GM21381 (cell line): ENCODE measurements around the gene SYTL3.
"Not testable (repeated sequence)": the region's sequence is repeated elsewhere in the genome, so short reads cannot be mapped to it uniquely, and the experiment has no call there.

Experiments used
- ATAC-seq: cut with Tn5 transposase; IDR thresholded peaks from one replicate; pipeline ENCODE4 v1.9.1; 2021; ENCODE audit warnings: mild to moderate bottlenecking, moderate library complexity; ENCODE audit not compliant: unreplicated experiment

The SYTL3 gene

DNA sequence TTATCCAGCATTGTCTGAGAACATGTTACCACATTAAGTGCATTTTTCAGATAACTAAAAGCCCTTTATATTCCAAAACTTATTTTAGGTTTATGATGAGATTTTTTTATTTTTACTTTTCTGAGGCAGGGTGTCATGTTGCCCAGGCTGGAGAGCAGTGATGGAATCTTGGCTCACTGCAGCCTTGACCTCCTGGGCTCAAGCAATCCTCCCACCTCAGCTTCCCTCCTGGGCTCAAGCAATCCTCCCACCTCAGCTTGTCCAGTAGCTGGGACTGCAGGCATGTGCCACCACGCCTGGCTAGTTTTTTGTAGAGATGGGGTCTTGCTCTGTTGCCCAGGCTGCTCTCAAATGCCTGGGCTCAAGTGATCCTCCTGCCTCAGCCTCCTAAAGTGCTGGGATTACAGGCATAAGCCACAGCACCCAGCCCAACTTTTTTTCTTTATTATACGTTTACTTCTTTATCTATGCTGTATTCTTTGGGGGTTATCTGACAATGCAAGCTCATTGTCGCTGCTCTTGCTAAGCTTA, 11.5 kb upstream of the SYTL3 start:
- ATAC-seq = no peak

DNA sequence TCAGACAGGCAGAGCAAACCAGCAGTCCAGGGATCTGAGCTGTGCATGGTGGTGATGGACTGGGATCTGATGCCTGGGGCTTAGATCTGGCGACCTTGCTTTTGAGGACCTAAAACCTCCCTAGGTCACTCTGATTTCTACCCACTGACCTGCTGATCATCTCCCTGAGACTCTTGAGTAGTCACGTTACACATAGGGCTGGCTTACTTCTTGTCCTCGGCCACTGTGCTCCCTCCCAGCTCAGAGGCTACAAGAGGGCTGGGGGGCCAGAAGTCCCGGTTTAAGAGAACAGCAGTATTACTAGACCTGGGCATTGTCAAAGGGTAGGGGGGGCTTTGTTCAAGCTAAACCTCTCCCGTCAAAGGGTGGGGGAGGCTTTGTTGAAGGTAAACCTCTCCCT, 10.8 kb upstream of the SYTL3 start:
- ATAC-seq = no peak

DNA sequence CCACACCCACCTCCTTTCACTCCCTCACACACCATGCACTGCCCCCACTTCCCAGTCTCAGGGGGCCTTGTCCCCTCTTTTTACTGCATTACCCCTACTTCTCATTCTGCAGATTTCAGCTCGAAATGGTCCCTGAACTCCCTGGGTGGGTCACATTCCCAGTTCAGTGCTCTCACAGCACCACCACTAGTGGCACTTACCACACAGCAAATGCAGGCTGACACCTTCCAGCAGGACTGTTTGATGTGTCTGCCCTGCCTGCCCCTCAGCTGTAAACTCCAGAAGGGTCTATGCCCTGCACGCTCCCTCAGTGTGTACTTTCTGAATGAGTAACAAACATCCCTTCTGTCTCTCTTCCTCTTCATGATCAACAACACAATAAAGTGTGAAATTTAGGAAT, 9.3 kb upstream of the SYTL3 start:
- no peak for ATAC-seq

DNA sequence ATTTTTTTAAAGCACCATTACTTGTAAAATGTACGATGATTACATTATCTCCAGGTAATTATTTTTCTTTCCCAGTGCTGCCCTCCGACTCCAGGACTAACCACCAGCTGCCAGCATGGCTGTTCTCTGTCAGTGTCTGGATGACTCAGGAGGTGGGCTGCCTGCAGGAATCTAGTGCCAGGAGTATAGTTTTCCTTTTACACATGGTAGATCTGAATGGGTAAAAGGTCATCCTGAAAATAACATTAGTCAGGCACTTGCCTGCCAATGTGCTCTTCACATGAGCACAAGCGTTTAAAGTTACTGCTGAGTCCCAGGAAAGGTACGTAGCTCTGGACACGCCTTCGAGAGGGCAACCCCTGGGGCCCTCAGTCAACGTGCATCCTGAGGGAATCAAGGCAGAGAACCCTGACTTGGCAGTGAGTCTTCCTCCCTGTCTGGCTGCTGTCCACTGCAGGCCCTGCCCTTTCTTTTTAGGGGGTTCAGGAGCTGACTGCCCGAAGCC, 7.7 kb upstream of the SYTL3 start:
- ATAC-seq = no peak

DNA sequence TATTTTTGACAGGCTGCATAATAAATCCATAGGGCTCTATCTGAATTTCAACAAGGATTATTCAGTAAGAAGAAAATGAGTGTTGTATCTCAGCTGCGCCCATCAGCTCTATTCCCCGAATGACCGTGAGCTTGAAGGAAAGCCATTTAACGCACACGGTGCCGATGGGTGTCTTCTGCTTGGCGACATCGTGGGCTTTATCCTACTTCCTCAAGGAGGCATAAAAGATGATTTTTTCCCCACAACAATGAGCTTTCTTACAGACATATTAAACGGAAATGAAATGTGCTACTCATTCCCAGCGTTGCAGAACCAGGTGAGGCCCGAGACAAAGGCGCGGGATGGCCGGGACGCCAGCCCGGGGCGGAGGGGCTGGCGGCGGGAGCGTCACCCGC, 6.0 kb upstream of the SYTL3 start:
- no peak for ATAC-seq

DNA sequence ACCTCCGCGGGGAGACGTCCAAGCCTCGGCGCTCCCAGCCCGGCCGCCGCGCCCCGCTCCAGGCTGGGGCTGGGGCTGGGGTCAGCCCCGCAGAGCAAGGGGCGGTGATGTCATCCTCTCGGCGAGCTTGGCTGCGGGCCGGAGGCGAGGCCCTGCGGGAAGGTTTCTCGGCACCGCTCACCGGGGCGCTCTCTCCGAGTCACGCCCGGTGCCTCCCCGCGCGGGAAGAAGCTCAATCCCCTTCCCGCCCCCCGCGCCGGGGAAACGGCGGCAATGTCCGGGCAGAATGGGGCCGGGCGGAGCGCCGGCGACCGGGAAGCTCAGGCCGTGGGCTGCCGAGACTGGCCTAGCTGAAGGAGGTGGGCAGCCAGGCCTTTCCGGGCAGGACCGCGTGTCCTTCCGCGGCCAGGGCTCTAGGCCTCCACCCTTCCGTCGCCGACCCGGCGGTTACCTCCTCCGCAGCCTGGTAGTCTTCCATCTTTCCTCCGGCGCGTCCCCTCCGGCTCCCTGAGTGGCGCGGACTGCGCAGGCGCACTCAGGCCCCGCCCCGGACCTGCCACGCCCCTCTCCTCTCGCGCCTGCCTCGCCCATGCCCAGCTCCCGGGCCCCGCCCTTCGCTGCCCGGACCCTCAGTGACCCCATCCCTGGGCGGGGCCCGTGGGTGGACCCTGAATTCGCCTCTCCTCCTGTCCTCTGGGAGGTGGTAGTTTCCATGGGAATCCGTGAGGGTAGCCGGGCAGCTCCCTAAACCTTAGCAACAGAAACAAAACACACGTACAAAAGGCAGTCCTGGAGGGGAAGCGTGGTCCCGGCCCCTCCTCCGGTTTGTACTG, 5.4 kb upstream of the SYTL3 start, which contains the start of gene DYNLT1:
Gene DYNLT1, minus strand, starts transcription at position 513 of the 833 bp plus-strand sequence. Its CDS starts 35 bp downstream, at position 478.
- peak; percentile 52 for ATAC-seq

DNA sequence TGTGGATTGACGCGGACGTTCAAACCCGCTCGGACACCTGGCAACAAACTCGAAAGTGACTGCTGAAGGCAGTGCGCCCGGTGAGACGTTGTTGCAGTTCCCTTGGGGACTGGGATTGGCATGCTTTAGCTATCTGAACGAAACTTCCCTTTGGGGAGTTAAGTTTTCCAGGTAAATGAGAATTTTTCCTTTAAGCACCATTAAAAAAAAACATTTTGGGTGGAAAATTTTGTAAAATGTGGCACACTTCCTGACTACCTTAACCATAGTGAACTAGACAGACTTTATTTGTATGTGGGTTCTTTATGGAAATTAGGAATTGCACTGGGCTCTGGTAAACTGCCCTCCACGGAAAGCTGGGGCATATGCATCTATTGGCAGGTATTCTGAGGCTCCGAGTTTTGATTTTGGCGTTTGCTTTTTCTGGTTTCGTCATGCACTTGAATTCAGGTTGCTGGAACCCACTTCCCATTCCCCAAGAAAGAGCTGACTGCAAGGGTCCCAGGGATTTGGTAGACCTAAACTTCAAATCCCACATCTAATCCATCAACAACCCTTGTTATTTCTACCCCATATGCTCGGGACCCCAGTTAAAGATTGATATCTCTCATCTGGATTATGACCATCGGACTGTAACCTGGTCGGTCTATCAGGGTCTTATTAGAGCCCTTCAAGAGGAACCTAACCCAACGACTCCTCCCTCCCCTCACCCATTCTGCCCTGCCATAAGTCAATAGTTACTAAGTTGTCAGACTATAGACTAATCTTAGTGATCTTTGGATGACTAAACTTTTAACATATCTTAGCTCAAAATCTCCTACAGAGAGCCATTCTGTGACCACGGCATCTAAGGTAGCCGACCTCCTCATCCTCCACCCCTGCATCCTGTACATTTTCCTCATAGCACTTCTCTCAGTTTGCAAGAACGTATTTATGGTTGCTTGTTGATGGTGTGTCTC, 4.5 kb upstream of the SYTL3 start:
- ATAC-seq = no peak

DNA sequence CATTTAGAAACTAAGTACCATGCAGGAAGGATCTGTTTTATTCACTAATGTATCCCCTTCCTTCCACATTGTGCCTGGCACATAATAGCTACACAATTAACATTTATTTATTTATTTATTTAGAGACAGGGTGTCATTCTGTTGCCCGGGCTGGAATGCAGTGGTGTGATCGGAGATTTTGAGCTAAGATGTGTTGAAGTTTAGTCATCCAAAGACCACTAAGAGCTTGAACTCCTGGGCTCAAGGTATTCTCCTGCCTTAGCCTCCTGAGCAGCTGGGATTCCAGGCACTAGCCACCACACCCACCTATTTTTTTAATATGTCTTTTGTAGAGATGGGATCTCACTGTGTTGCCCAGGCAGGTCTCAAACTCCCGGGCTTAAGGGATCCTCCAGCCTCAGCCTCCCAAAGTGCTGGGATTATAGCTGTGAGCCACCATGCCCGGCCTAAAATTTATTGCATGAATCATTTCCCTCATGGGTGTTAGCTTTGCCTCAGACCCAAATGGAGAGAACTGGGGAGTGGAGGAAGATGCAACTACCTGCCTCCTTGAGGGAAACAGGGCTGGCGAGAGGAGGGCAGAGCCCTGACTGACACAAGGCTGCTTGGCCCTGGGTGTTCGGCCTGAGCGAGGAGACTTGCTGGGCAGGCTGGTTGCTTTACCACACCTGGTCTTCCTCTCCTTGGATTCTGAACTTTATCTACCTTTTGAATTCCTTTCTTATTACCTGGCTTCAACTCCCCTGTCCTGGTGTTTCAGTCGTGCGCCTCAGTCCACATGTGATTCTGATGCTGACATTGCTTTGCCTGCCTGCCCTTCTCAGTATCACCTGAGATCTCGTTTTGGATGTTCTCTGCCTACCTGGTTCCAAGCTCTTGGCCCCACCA, 3.6 kb upstream of the SYTL3 start:
- no peak for ATAC-seq

DNA sequence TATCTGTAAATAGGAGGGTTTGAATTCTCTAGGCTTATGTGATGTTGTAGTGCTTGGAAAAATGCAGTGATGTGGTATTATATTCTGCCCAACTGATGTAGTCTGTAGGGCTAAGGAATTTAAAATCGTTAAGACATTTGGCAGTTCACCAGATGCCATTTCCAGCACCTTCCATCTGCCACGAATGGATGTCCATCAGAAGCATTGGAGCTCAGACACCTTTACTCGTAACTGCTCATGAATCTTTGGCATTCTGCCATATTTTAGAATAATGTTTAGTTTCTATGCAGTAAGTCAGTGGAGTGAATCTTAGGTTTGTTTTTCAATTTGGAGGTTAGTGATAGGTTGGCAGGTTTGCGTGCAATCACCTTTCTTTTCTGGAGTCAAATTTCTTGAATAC, 2.4 kb upstream of the SYTL3 start:
- no peak for ATAC-seq

DNA sequence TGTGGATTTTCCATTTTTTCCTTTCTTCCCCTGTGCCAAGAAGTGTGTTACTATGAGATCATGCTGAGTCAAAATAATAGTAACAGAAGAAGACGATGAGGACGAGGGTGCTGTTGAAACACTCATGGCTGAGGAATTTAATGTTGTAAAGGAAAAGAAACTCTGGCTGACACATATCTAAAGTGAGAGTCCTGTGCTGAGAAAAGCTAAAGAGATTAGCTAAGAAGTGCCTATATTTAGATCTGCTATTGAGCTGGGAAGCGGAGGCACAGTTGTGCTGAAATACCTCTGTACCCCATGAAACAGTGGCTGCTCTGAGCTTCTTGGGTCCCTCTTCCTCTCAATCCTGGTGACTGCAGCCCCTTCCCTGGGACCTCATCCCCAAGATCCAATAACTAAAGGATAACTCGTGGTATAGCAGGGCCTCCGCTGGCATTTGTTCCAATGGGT, 1.1 kb upstream of the SYTL3 start:
- peak; percentile 22 for ATAC-seq

DNA sequence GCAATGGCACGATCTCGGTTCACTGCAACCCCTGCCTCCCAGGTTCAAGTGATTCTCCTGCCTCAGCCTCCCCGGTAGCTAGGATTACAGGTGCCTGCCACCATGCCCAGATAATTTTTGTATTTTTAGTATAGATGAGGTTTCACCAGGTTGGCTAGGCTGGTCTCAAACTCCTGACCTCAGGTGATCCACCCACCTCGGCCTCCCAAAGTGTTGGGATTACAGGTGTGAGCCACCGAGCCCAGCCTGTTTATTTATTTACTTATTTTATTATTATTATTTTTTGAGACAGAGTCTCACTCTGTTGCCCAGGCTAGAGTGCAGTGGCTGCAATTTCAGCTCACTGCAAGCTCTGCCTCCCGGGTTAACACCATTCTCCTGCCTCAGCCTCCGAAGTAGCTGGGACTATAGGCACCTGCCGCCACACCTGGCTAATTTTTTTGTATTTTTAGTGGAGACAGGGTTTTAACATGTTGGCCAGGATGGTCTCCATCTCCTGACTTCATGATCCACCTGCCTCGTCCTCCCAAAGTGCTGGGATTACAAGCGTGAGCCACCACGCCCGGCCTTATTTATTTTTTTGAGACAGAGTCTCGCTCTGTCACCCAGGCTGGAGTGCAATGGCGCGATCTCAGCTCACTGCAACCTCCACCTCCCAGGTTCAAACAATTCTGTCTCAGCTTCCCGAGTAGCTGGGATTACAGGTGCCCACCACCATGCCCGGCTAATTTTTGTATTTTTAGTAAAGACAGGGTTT, 2.3 kb downstream of the SYTL3 start:
- not testable (repeated sequence) for ATAC-seq

DNA sequence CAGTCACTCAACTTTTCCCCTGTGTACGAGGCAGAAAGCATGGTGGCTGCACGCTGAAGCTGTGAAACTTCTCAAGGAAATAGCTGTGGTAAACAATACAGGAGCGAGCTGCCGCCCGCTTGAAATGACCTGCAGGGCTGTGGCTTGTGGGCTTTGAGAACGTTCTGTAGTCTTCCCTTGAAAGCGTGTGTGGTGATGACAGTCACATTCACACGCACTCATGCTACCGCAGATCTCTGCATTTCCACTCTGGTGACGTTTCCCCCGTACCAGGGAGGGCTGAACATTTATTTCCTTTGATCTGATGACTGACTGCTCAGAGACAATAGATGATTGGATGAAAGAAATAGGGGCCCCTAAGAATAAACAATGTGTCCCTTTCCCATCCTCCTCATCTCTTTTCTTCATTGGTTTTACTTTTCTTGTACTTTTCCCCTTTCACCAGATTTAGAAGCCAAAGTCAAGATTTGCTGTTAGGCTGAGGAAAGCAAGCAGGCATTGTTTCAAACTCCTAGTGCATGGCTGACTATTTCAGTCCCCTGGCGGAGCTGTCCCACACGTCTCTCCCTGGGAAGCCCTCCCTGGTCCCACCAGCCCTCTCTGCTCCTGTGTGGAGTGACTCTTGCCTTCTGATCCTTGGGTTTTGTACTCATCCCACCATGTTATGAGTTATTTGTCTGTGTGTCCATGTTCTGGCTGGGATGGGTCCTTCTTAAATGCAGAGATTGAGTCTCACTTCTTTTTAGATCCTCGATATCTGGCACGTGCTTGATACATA, 3.9 kb downstream of the SYTL3 start:
- ATAC-seq = peak; percentile 63

DNA sequence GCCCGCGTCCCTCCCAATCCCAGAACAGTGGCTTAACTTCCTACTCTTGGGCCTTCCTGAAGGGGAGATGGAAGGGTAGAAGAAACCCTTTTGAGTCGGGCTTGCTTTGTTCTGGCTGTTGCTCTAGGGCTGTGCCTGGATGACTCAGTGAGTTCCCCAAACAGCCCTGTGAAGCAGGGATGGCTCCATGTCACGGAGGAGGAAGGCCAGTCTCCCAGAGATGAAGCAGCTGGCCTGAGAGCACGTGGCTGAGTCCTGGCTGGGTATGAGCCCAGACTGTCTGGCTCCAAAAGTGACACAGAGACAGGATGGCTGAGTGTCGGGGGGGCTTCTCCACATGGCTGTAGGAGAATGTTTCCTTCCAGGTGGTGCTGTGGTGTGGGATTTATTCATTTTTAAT, 4.6 kb downstream of the SYTL3 start:
- no peak for ATAC-seq

DNA sequence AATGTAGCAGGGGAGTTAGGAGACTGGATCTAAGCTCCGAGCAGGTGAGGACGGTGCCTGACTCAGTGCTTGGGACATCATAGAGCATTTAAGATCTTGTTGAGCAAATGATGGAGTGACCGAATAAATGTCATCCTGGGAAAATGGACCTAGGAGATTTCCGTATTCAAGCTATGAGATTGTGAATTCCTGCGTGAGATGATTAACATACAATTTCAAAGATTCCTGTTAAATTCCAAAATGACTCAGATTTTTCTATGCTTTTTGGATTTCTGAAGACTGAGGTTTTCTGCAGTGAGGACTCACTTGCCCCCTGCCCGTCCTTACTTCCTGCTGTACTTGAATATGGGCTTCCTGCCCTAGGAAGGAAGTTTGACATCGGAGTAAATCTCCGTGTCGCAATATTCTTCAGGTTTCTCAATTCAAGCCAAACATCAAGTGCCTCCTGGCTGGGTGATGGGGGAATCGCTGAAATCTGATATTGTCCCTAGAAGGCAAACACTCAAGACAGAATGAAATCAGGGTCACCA, 5.2 kb downstream of the SYTL3 start:
- ATAC-seq = no peak

DNA sequence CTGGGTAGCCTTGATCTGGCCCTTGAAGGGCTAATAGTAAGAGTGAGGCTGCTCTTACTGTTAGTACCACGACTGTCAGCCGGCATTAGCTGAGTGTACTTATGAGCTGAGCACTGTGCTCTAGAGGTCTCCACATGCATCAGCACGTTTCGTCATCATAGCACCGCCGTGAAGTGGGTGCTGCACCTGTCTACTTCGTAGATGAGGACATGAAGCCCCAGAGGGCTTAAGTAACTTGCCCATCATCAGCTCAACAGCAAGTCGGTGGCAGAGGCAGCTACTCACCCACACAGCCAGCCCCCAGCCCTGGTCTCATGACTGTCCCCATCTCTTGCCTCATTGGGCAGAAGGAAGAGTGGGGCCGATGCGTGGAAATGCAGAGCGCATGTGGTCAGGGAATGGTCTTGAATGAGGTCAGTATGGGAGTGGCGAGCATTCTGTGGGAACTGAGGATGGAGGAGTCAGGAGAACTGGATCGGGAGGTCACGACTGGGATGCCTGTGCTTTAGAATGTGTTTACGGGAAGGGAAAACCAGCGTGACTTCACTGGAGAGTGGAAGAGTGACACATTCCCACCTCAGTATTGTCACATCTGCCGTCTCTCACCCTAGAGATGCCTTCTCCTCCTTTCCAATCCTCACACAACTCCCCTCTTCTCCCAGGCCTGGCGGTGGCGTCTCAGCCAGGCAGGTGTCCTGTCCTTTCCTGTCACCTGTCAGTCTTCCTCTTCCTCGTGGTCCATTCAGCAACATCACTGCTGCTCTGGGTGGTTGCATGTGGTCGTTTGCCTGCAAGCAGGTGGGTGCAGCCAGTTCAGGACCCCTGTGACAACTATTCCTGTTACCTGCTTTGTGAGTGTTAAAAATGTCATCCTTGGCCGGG, 6.0 kb downstream of the SYTL3 start:
- ATAC-seq = no peak

DNA sequence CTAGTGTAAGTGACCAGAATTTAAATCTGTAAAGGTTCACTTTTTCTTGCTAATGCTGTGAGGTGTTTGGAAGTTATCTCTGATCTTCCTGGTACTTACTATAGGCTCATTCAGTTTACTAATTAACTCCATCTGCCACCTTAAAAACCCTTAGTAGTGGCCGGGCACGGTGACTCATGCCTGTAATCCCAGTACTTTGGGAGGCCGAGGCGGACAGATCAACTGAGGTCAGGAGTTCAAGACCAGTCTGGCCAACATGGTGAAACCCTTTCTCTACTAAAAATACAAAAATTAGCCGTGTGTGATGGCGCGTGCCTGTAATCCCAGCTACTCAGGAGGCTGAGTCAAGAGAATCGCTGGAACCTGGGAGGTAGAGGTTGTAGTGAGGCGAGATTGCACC, 7.1 kb downstream of the SYTL3 start:
- ATAC-seq = not testable (repeated sequence)

DNA sequence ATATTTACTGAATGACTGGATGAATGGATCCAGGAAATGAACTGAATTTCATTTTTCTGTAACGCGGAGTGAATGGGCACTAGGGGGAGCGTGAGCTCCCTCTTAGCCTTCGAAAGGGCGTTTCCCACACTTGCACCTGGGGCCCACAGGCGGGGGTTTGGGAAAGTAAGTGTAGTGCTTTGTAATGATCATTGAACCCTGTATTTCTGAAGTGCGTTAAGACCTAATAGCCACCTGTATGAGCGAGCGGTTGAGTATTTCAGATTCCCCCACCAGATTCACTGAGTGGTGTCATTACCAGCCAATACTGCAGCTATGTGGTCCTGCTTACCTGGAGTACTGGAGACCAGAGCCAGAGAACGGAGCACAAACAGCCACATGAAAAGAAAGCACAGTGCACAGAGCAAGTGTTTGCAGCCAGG, 10.5 kb downstream of the SYTL3 start:
- ATAC-seq = no peak
